A549 (cell line): ENCODE data around the gene GLIS1. TPM values are rescaled to one million over a fixed set of nuclear protein-coding genes. Genes with fewer than 3 reads are reported as not detected.

Experiments used
- ATAC-seq, 2 experiments: fragments of 200-7000 bp in 1 of 2; fragments of >200 bp in 1 of 2; cut with Nextera tagmentation in 1 of 2; cut with Tn5 transposase in 1 of 2; 3 replicates each; pipeline versions ENCODE4 v1.8.0 to v1.9.1; 2018 to 2020; ENCODE audit warnings: mild to moderate bottlenecking in 1 of 2, moderate library complexity in 1 of 2
- CTCF ChIA-PET: fragments of 300-600 bp; sonication (Branson Sonifier 250); formaldehyde crosslinking; extraction: SDS; loops from one replicate; lab custom pipeline; 2021; ENCODE audit warnings: antibody characterized with exemption, inconsistent platforms; lab: Yijun Ruan, JAX
- POLR2A ChIA-PET: fragments of 350-600 bp; formaldehyde crosslinking; extraction: SDS; loops from one replicate; lab custom pipeline; 2021; ENCODE audit warnings: antibody characterized with exemption, inconsistent platforms; lab: Yijun Ruan, JAX
- DNase-seq, 2 experiments: peaks; one replicate each; pipeline versions ENCODE4 v3.0.0 to v3.0.0-alpha.2; 2011 to 2016; ENCODE audit warnings: low read depth in 1 of 2, low spot score in 1 of 2
- FAIRE-seq: peaks from 2 replicates; lab custom pipeline; 2011; peaks lifted over from hg19 to GRCh38; lab: Jason Lieb, UNC
- H3K27ac ChIP-seq, 2 experiments: fragments of >200 bp; sonication (Bioruptor Twin); formaldehyde crosslinking; 3 replicates each; pipeline ENCODE4 v1.5.1; 2016 to 2017
- H3K4me1 ChIP-seq: fragments of >200 bp; sonication (Bioruptor Twin); formaldehyde crosslinking; 3 replicates; pipeline ENCODE4 v1.6.1; 2016
- H3K4me2 ChIP-seq: fragments of >200 bp; sonication (Bioruptor Twin); formaldehyde crosslinking; 3 replicates; pipeline ENCODE4 v1.6.1; 2016
- H3K4me3 ChIP-seq: fragments of >200 bp; sonication (Bioruptor Twin); formaldehyde crosslinking; 3 replicates; pipeline ENCODE4 v1.5.1; 2016
- H3K9me3 ChIP-seq: fragments of >200 bp; sonication (Bioruptor Twin); formaldehyde crosslinking; 3 replicates; pipeline ENCODE4 v1.6.1; 2016
- BHLHE40 ChIP-seq: IDR thresholded peaks from 2 replicates; pipeline ENCODE4 v1.6.1; 2012; ENCODE audit warnings: low read depth, low read length, inconsistent platforms
- CBX8 ChIP-seq: fragments of 200-600 bp; sonication (generic); IDR thresholded peaks from 2 replicates; pipeline ENCODE4 v1.6.1; 2016
- CEBPB ChIP-seq, 2 experiments: fragments of >200 bp in 1 of 2; sonication (Bioruptor Twin) in 1 of 2; formaldehyde crosslinking in 1 of 2; IDR thresholded peaks; 2 replicates each; pipeline ENCODE4 v1.6.1; 2012 to 2016
- EHMT2 ChIP-seq: fragments of 200-600 bp; sonication (generic); IDR thresholded peaks from 2 replicates; pipeline ENCODE4 v1.6.1; 2016; ENCODE audit warnings: antibody characterized with exemption, low read depth, mild to moderate bottlenecking, moderate library complexity
- ELK1 ChIP-seq: fragments of 150-350 bp; IDR thresholded peaks from 2 replicates; pipeline ENCODE4 v1.6.1; 2014; ENCODE audit warnings: low read depth, mild to moderate bottlenecking, low read length
- FOXS1 ChIP-seq: fragments of 250-450 bp; sonication (Bioruptor Pico); IDR thresholded peaks from 2 replicates; pipeline ENCODE4 v1.5.0; 2020; ENCODE audit warnings: mild to moderate bottlenecking, moderate library complexity
- HOXB5 ChIP-seq: fragments of 250-450 bp; sonication (Bioruptor Pico); IDR thresholded peaks from 2 replicates; pipeline ENCODE4 v1.5.0; 2020; ENCODE audit warnings: mild to moderate bottlenecking, moderate library complexity
- JUN ChIP-seq, 2 experiments: fragments of >200 bp; sonication (Bioruptor Twin); formaldehyde crosslinking; IDR thresholded peaks; 2 replicates in 1 of 2; 3 replicates in 1 of 2; pipeline ENCODE4 v1.6.1; 2016 to 2017
- KDM1A ChIP-seq: fragments of 200-600 bp; sonication (generic); IDR thresholded peaks from 2 replicates; pipeline ENCODE4 v1.6.1; 2016; ENCODE audit warnings: low read depth, mild to moderate bottlenecking
- MAFK ChIP-seq: fragments of 450-650 bp; IDR thresholded peaks from 2 replicates; pipeline ENCODE4 v1.6.1; 2014; ENCODE audit not compliant: partially characterized antibody
- NPAS2 ChIP-seq: fragments of 250-450 bp; sonication (Bioruptor Pico); IDR thresholded peaks from 2 replicates; pipeline ENCODE4 v1.8.0; 2022; ENCODE audit warnings: mild to moderate bottlenecking, moderate library complexity, borderline replicate concordance
- RNF2 ChIP-seq: fragments of 200-600 bp; sonication (generic); IDR thresholded peaks from 2 replicates; pipeline ENCODE4 v1.6.1; 2016; ENCODE audit warnings: low read depth, mild to moderate bottlenecking, antibody characterized with exemption, moderate library complexity, borderline replicate concordance
- SREBF2 ChIP-seq: fragments of 450-650 bp; IDR thresholded peaks from 2 replicates; pipeline ENCODE4 v1.6.1; 2014; ENCODE audit warnings: mild to moderate bottlenecking, moderate library complexity
- USF2 ChIP-seq: fragments of 450-650 bp; IDR thresholded peaks from 2 replicates; pipeline ENCODE4 v1.6.1; 2014; ENCODE audit warnings: antibody characterized with exemption
- WGBS: methylation state at CpG from one replicate; pipeline ENCODE4 v1.1.6; 2017; ENCODE audit errors: missing lambda C conversion rate; 5-methylcytosine and 5-hydroxymethylcytosine counted together
- polyA minus RNA-seq: library from RNA; depleted of rRNA, polyadenylated mRNA; stranded (reverse); fragments of >200 nt; gene quantifications from 2 replicates; pipeline ENCODE4 v1.2.3, GENCODE V29; 2011; rRNA and poly(A)+ RNA removed
- polyA plus RNA-seq, 4 experiments: library from polyadenylated mRNA; depleted of rRNA in 3 of 4; stranded (reverse); fragments of >200 nt; fragmentation: RNase III in 1 of 4; extraction: RNeasy Plus Mini Kit Qiagen cat#74134 plus additional on column Dnase treatment in 1 of 4; gene quantifications; 2 replicates in 3 of 4; 3 replicates in 1 of 4; pipeline ENCODE4 v1.2.3, GENCODE V29; 2011 to 2017
- TF ChIP-seq, protein P1 (sequence below): IDR thresholded peaks from 2 replicates; pipeline ENCODE4 v1.6.1; 2012
- TF ChIP-seq, protein P2 (sequence below): IDR thresholded peaks from 2 replicates; pipeline ENCODE4 v1.6.1; 2012
- TF ChIP-seq, protein P3 (sequence below): fragments of >200 bp; sonication (Bioruptor Twin); formaldehyde crosslinking; IDR thresholded peaks from 2 replicates; pipeline ENCODE4 v1.6.1; 2016

GLIS1 gene
- polyA plus RNA-seq (2011; rRNA removed) (not detected in 2 replicates), polyA plus RNA-seq (2017; fragmentation: RNase III; extraction: RNeasy Plus Mini Kit Qiagen cat#74134 plus additional on column Dnase treatment) (0.04 TPM in 2 of 3 replicates, not detected in the other), polyA minus RNA-seq (not detected in 2 replicates)
- polyA plus RNA-seq (2012; cell fraction: cytosol; rRNA removed) = not detected in 2 replicates
- 0.01 TPM in 1 of 2 replicates, not detected in the other for polyA plus RNA-seq (2012; cell fraction: nucleus; rRNA removed)

- Histone ChIP-seq H3K27ac (peak within 1 kb of the TSS in 1 of 2 experiments; percentile 73; a peak in 2 of 6 replicates), H3K4me2 (peak within 1 kb of the TSS; percentile 94), H3K4me1 (peaks cover 5% of the 10 kb centered on the region; the same call in 1 of the 3 replicates), H3K9me3 (peaks cover 17% of the 10 kb centered on the region; the same call in 1 of the 3 replicates)
- no peak for FAIRE-seq
- peak; percentile 48 to 84 for DNase-seq
- ChIA-PET CTCF (no interaction called here), POLR2A (no interaction called here)
- ATAC-seq = peak; percentile 96 to 99
- no peak for TF ChIP-seq HOXB5 (CRISPR knock-in tag)
- TF ChIP-seq, protein P1, sequence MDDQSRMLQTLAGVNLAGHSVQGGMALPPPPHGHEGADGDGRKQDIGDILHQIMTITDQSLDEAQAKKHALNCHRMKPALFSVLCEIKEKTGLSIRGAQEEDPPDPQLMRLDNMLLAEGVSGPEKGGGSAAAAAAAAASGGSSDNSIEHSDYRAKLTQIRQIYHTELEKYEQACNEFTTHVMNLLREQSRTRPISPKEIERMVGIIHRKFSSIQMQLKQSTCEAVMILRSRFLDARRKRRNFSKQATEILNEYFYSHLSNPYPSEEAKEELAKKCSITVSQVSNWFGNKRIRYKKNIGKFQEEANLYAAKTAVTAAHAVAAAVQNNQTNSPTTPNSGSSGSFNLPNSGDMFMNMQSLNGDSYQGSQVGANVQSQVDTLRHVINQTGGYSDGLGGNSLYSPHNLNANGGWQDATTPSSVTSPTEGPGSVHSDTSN = peak; percentile 79
- TF ChIP-seq, protein P2, sequence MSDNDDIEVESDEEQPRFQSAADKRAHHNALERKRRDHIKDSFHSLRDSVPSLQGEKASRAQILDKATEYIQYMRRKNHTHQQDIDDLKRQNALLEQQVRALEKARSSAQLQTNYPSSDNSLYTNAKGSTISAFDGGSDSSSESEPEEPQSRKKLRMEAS = no peak
- TF ChIP-seq CBX8 = no peak
- no peak for TF ChIP-seq SREBF2
- TF ChIP-seq, all 56 proteins: peak for 1
- 7% methylated on average over 6 of the region's 73 CpGs for WGBS
- peak within 1 kb of the TSS; percentile 53 for H3K4me3 ChIP-seq
These were observed at the start of gene GLIS1 for GRCh38 chr1:53739109-53739681. TSS of gene GLIS1 (minus strand) at chr1:53739164. CDS start at chr1:53738064, 1,100 bp downstream.

DNA sequence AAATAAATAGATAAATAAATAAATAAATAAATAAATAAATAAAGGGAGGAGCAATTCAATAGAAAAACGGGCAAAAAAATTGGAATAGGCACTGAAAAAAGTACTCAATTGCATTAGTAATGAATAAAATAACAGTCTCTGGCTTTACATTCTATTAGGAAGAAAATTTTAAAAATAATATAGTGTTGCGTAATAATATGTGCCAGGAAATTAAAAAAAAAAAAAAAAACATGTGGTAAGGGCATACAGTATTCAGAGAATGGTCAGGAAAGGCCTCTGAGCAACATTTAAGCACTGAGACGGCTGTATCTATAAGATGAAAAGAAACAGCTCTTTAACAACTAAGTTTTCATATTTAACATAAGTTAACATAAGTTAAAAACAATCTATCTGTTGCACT, 48.7 kb upstream of the GLIS1 start:
- no peak for ATAC-seq
- H3K4me1 ChIP-seq = no peaks in the 10 kb centered on the region
- no peak for DNase-seq
- ChIA-PET CTCF (no interaction called here), POLR2A (no interaction called here)
- no peak overlapping the region for H3K4me2 ChIP-seq
- H3K27ac ChIP-seq = no peak overlapping the region
- H3K9me3 ChIP-seq = no peaks in the 10 kb centered on the region
- peak in 1 of 2 experiments; percentile 43; a peak in 1 of 4 replicates for TF ChIP-seq CEBPB (IDR thresholded peaks at IDR 0.05)
- TF ChIP-seq ELK1 = no peak
- no peak overlapping the region for H3K4me3 ChIP-seq
- no peak for FAIRE-seq
- WGBS = 91% methylated on average over 3 of the region's 3 CpGs

- Histone ChIP-seq H3K27ac (no peak overlapping the region), H3K9me3 (no peaks in the 10 kb centered on the region), H3K4me2 (no peak overlapping the region), H3K4me3 (no peak overlapping the region), H3K4me1 (no peaks in the 10 kb centered on the region)
- ChIA-PET POLR2A (no interaction called here), CTCF (no interaction called here)
- DNase-seq (no peak), FAIRE-seq (no peak), ATAC-seq (no peak)
- WGBS = 85% methylated on average over 1 of the region's 1 CpG
- no peak for TF ChIP-seq KDM1A
- no peak for TF ChIP-seq MAFK
- TF ChIP-seq JUN (IDR thresholded peaks at IDR 0.05) = no peak
- TF ChIP-seq BHLHE40 = no peak
- no peak for TF ChIP-seq FOXS1 (CRISPR knock-in tag)
- no peak for TF ChIP-seq RNF2
- TF ChIP-seq EHMT2 = no peak
- TF ChIP-seq, protein P3, sequence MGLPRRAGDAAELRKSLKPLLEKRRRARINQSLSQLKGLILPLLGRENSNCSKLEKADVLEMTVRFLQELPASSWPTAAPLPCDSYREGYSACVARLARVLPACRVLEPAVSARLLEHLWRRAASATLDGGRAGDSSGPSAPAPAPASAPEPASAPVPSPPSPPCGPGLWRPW = no peak
- no peak for TF ChIP-seq USF2
- TF ChIP-seq NPAS2 (CRISPR knock-in tag) = no peak
These were observed 44.1 kb upstream of the GLIS1 start for GRCh38 chr1:53783056-53783455.
